Breast epithelium (tissue), 4 donors: ENCODE results near the gene PDZD2. TPM values are rescaled to one million over a fixed set of nuclear protein-coding genes. Genes with fewer than 3 reads are reported as not detected.

Experiments
- DNase-seq, 2 donors: peaks; one replicate each; pipeline ENCODE4 v3.0.0-alpha.2; 2019; ENCODE audit warnings: low spot score in 2 of 2
- H3K27ac ChIP-seq, 2 donors: fragments of 200-600 bp; sonication (generic) in 1 of 2; one replicate each; pipeline ENCODE4 v1.5.1; 2016 to 2019; ENCODE audit warnings: mild to moderate bottlenecking in 1 of 2
- H3K27me3 ChIP-seq, 2 donors: fragments of 200-600 bp; sonication (generic) in 1 of 2; one replicate each; pipeline versions ENCODE4 v1.5.1 to v1.6.0; 2017 to 2019; ENCODE audit warnings: control low read depth in 1 of 2, mild to moderate bottlenecking in 1 of 2
- H3K36me3 ChIP-seq: fragments of 200-600 bp; one replicate; pipeline ENCODE4 v1.5.1; 2019
- H3K4me1 ChIP-seq, 2 donors: fragments of 200-600 bp; sonication (generic); one replicate each; pipeline ENCODE4 v1.5.1; 2016 to 2019; ENCODE audit warnings: control low read depth in 1 of 2
- H3K4me3 ChIP-seq, 3 donors: fragments of 200-600 bp; sonication (generic); 1 replicate in 2 of 3; 2 replicates in 1 of 3; pipeline ENCODE4 v1.5.1; 2016 to 2019; ENCODE audit warnings: mild to moderate bottlenecking in 3 of 3, moderate library complexity in 2 of 3
- H3K9me3 ChIP-seq, 2 donors: fragments of 200-600 bp; sonication (generic) in 1 of 2; one replicate each; pipeline ENCODE4 v1.5.1; 2016 to 2019; ENCODE audit warnings: control low read depth in 1 of 2
- POLR2A ChIP-seq: fragments of 450-650 bp; IDR thresholded peaks from one replicate; pipeline ENCODE4 v1.6.1; 2016; ENCODE audit warnings: antibody characterized with exemption, mild to moderate bottlenecking, moderate library complexity
- POLR2AphosphoS5 ChIP-seq, 3 donors: sonication (generic); formaldehyde crosslinking; IDR thresholded peaks; one replicate each; pipeline ENCODE4 v1.6.1; 2017; ENCODE audit warnings: antibody characterized with exemption in 3 of 3
- intact Hi-C: fragments of 100-400 bp; cut with DNase I; formaldehyde crosslinking; loops from one replicate; pipeline ENCODE4 v1.15.1; 2023; ENCODE audit warnings: low total_unique reads
- total RNA-seq, 3 donors: library from RNA; depleted of rRNA; stranded (reverse); fragments of >200 nt; gene quantifications; one replicate each; pipeline ENCODE4 v1.1.0, GENCODE V29; 2016
- TF ChIP-seq, protein P1 (sequence below), 3 donors: fragments of 450-650 bp; IDR thresholded peaks; one replicate each; pipeline ENCODE4 v1.5.1; 2016 to 2017; ENCODE audit warnings: antibody characterized with exemption in 3 of 3, mild to moderate bottlenecking in 3 of 3, moderate library complexity in 3 of 3

The PDZD2 gene
- total RNA-seq, 3 donors from 2014 or later, result 16.8 to 23.3 (median 17.7) TPM

DNA sequence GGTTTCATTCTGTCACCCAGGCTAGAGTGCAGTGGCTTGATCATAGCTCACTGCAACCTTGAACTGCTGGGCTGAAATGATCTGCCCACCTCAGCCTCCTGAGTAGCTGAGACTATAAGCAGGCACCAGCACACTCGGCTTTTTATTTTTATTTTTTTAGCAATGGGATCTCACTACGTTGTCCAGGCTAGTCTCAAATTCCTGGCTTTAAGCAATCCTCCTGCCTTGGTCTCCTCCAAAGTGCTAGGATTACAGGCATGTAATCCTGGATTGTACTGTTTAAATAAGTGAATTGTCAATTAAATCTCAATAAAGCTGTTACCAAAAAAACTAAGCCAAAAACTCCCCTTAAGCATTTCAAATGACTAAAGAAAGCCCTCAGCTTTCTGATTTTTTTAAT, 516.3 kb downstream of the PDZD2 start:
- no peaks in the 10 kb centered on the region for H3K27me3 ChIP-seq
- no peaks in the 10 kb centered on the region for H3K36me3 ChIP-seq
- no peak overlapping the region for H3K27ac ChIP-seq
- no peak for DNase-seq
- peaks cover 0 to 4% of the 10 kb centered on the region in 2 donors for H3K4me1 ChIP-seq
- TF ChIP-seq, protein P1, sequence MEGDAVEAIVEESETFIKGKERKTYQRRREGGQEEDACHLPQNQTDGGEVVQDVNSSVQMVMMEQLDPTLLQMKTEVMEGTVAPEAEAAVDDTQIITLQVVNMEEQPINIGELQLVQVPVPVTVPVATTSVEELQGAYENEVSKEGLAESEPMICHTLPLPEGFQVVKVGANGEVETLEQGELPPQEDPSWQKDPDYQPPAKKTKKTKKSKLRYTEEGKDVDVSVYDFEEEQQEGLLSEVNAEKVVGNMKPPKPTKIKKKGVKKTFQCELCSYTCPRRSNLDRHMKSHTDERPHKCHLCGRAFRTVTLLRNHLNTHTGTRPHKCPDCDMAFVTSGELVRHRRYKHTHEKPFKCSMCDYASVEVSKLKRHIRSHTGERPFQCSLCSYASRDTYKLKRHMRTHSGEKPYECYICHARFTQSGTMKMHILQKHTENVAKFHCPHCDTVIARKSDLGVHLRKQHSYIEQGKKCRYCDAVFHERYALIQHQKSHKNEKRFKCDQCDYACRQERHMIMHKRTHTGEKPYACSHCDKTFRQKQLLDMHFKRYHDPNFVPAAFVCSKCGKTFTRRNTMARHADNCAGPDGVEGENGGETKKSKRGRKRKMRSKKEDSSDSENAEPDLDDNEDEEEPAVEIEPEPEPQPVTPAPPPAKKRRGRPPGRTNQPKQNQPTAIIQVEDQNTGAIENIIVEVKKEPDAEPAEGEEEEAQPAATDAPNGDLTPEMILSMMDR (IDR thresholded peaks at IDR 0.05), result no peak
- TF ChIP-seq POLR2AphosphoS5 (IDR thresholded peaks at IDR 0.05), result no peak
- TF ChIP-seq POLR2A, result no peak
- intact Hi-C loops, result no loop called here
- H3K4me3 ChIP-seq, result no peak overlapping the region
- H3K9me3 ChIP-seq, result no peaks in the 10 kb centered on the region

DNA sequence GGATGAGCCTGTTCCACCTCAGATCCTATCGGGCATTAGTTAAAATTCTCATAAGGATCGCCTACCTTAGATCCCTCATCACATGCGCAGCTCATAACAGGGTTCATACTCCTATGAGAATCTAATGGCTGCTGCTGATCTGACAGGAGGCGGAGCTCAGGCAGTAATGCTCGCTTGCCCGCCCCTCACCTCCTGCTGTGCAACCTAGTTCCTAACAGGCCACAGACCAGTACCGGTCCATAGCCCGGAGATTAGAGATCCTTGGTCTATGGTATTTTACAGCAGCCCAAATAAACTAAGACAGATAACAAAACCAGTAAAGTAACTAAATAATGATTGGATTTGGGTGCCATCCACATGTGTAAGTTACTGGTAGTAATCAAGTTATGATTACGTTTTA, 517.7 kb downstream of the PDZD2 start:
- Histone ChIP-seq H3K9me3 (no peaks in the 10 kb centered on the region), H3K27me3 (no peaks in the 10 kb centered on the region), H3K4me3 (no peak overlapping the region), H3K36me3 (no peaks in the 10 kb centered on the region), H3K27ac (no peak overlapping the region), H3K4me1 (peaks cover 0 to 4% of the 10 kb centered on the region in 2 donors)
- intact Hi-C loops, result no loop called here
- DNase-seq, result no peak
- TF ChIP-seq, protein P1 (IDR thresholded peaks at IDR 0.05), result no peak
- TF ChIP-seq POLR2AphosphoS5 (IDR thresholded peaks at IDR 0.05) (no peak), POLR2A (no peak)

DNA sequence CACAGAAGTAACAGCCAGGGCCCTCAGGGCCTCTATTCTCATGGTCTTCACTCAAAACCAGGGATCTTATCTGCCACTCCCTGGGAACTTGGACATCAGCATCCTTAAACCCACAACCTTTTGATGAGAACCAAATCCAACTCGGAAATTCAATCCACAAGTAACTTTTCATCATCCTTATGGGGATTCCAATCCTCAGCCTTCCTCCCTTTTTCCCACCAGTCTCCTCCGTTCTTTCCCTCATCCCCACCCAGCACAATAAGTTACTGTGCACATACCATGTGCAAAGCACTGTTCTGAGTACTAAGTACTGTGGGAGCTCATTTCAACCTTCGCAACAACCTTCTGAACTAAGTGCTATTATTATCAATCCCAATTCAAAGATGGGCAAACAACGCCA, 518.1 kb downstream of the PDZD2 start:
- Histone ChIP-seq H3K27ac (no peak overlapping the region), H3K27me3 (no peaks in the 10 kb centered on the region), H3K36me3 (no peaks in the 10 kb centered on the region), H3K9me3 (no peaks in the 10 kb centered on the region), H3K4me3 (no peak overlapping the region), H3K4me1 (peaks cover 0 to 4% of the 10 kb centered on the region in 2 donors)
- intact Hi-C loops, result no loop called here
- TF ChIP-seq POLR2AphosphoS5 (IDR thresholded peaks at IDR 0.05) (no peak), POLR2A (no peak)
- TF ChIP-seq, protein P1 (IDR thresholded peaks at IDR 0.05), result no peak
- DNase-seq, result no peak

DNA sequence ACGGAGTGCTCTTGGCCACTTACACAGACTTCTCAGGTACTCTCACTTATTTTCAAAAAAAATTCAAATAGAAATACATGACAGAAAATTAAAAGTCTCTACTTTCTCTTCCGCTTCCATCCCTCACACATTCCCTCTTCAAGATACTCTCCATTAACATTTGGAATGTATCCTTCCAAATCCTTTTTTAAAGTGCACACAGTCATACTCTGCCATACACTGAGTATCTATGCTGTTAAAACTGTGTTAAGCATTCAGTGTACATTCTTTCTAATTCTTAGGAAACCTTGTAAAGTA, 519.7 kb downstream of the PDZD2 start:
- H3K27ac ChIP-seq, result no peak overlapping the region
- intact Hi-C loops, result no loop called here
- TF ChIP-seq, protein P1 (IDR thresholded peaks at IDR 0.05), result no peak
- TF ChIP-seq POLR2AphosphoS5 (IDR thresholded peaks at IDR 0.05) (no peak), POLR2A (no peak)
- H3K36me3 ChIP-seq, result no peaks in the 10 kb centered on the region
- DNase-seq, result no peak
- H3K4me1 ChIP-seq, result peaks cover 0 to 4% of the 10 kb centered on the region in 2 donors
- H3K9me3 ChIP-seq, result no peaks in the 10 kb centered on the region
- H3K27me3 ChIP-seq, result no peaks in the 10 kb centered on the region
- no peak overlapping the region for H3K4me3 ChIP-seq

DNA sequence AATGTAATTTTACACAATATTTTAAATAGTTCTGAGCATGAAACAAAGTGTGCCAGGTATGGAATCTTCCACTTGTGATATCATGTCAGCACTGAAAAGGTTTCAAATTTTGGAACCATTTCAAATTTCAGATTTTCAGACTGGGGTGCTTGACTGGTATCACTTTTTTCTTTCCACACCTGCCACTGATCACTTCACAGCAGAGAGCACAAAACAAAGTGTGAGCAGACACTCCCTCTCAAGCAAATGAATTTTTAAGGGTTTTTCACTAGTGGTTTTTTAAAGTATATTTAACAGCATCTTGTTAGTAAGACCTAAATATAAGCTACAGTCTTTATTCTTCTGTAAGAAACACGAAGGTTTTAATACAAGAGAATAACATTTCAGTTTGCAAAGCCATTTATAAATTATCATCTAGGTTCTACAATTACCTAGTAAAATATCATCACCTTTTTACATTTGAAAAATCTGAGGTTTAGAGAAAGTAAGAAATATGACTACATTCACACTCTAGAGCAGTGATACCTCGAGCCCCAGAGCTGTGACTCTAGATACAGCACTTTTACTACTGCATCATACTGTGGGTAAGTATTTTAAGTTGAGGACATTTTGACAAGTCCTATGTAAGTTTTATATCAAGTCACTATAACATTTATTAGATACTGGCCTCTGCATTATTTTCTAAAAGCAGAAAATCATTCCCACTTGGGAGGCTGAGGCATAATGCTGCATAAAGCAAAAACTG, 520.6 kb downstream of the PDZD2 start:
- H3K4me1 ChIP-seq, result peaks cover 0 to 4% of the 10 kb centered on the region in 2 donors
- intact Hi-C loops, result no loop called here

More for the DNA sequence above, 520.6 kb downstream of the PDZD2 start:
- TF ChIP-seq, protein P1 (IDR thresholded peaks at IDR 0.05), result no peak
- no peak for TF ChIP-seq POLR2AphosphoS5 (IDR thresholded peaks at IDR 0.05)
- no peak for TF ChIP-seq POLR2A
- Histone ChIP-seq H3K27ac (no peak overlapping the region), H3K9me3 (no peaks in the 10 kb centered on the region), H3K27me3 (no peaks in the 10 kb centered on the region), H3K4me3 (no peak overlapping the region), H3K36me3 (no peaks in the 10 kb centered on the region)
- DNase-seq, result no peak
